Smooth muscle cell (in vitro differentiated cells): ENCODE data around the gene MAP3K12. TPM values are rescaled to one million over a fixed set of nuclear protein-coding genes. Genes with fewer than 3 reads are reported as not detected.

ENCODE experiments used
- DNase-seq: peaks from one replicate; lab custom pipeline; 2025; ENCODE audit not compliant: unreplicated experiment; lab: John Stamatoyannopoulos, UW
- H2AFZ ChIP-seq: fragments of 200-600 bp; sonication (generic); 2 replicates; pipeline ENCODE4 v1.6.0; 2016; ENCODE audit warnings: antibody characterized with exemption, low read depth, mild to moderate bottlenecking
- H3F3A ChIP-seq: fragments of 200-600 bp; sonication (generic); 2 replicates; pipeline ENCODE4 v1.6.0; 2017; ENCODE audit warnings: antibody characterized with exemption, low read depth
- H3K27ac ChIP-seq: fragments of 200-600 bp; sonication (generic); 2 replicates; pipeline ENCODE4 v1.5.1; 2016; ENCODE audit warnings: low read depth, mild to moderate bottlenecking
- H3K27me3 ChIP-seq: fragments of 200-600 bp; sonication (generic); 2 replicates; pipeline ENCODE4 v1.6.1; 2016; ENCODE audit warnings: low read depth, mild to moderate bottlenecking
- H3K36me3 ChIP-seq: fragments of 200-600 bp; sonication (generic); 2 replicates; pipeline ENCODE4 v1.5.1; 2016; ENCODE audit warnings: low read depth
- H3K4me1 ChIP-seq: fragments of 200-600 bp; sonication (generic); 2 replicates; pipeline ENCODE4 v1.5.1; 2016; ENCODE audit warnings: low read depth
- H3K4me2 ChIP-seq: fragments of 200-600 bp; sonication (generic); 2 replicates; pipeline ENCODE4 v1.6.0; 2016; ENCODE audit warnings: mild to moderate bottlenecking
- H3K4me3 ChIP-seq: fragments of 200-600 bp; sonication (generic); 2 replicates; pipeline ENCODE4 v1.5.1; 2016; ENCODE audit warnings: mild to moderate bottlenecking
- H3K79me2 ChIP-seq: fragments of 200-600 bp; sonication (generic); 2 replicates; pipeline ENCODE4 v1.6.0; 2016; ENCODE audit warnings: low read depth, mild to moderate bottlenecking
- H3K9ac ChIP-seq: fragments of 200-600 bp; sonication (generic); 2 replicates; pipeline ENCODE4 v1.6.0; 2016; ENCODE audit warnings: low read depth
- H3K9me3 ChIP-seq: fragments of 200-600 bp; sonication (generic); replicated peaks from 2 replicates; pipeline ENCODE4 v1.5.1; 2016; ENCODE audit warnings: low read depth
- H4K20me1 ChIP-seq: fragments of 200-600 bp; sonication (generic); 2 replicates; pipeline ENCODE4 v1.6.0; 2016; ENCODE audit warnings: low read depth
- CTCF ChIP-seq: fragments of 200-600 bp; sonication (generic); IDR thresholded peaks from 2 replicates; pipeline ENCODE4 v1.5.1; 2017; ENCODE audit warnings: borderline replicate concordance, mild to moderate bottlenecking, antibody characterized with exemption; ENCODE audit not compliant: insufficient read depth, poor library complexity, severe bottlenecking
- WGBS: methylation state at CpG from one replicate; pipeline ENCODE4 v1.1.7; 2016; ENCODE audit warnings: low lambda C conversion rate; 5-methylcytosine and 5-hydroxymethylcytosine counted together
- polyA plus RNA-seq: library from polyadenylated mRNA; unstranded; fragments of >200 nt; fragmentation: Nextera tagmentation; extraction: Ambion mirVana; gene quantifications from 2 replicates; pipeline ENCODE4 v1.2.1, GENCODE V29; 2016
- total RNA-seq: library from RNA; depleted of rRNA; stranded (reverse); fragments of >200 nt; gene quantifications from 2 replicates; pipeline ENCODE4 v1.2.3, GENCODE V29; 2014

The MAP3K12 gene
- total and polyA plus RNA-seq, 2 experiments from 2014 or later, result 15.1 to 34.6 TPM

- TF ChIP-seq CTCF, result no peak
- Histone ChIP-seq H3K79me2 (no peaks in the 10 kb centered on the region), H2AFZ (no peak overlapping the region), H3K9ac (no peak overlapping the region), H3F3A (no peaks in the 10 kb centered on the region), H4K20me1 (no peaks in the 10 kb centered on the region), H3K4me2 (no peak overlapping the region), H3K9me3 (no peaks in the 10 kb centered on the region), H3K4me3 (no peak overlapping the region), H3K36me3 (peaks cover 8% of the 10 kb centered on the region), H3K27ac (no peak overlapping the region), H3K27me3 (no peaks in the 10 kb centered on the region), H3K4me1 (no peaks in the 10 kb centered on the region)
- WGBS, result 100% methylated on average over 2 of the region's 2 CpGs
- DNase-seq, result no peak
Observed at GRCh38 chr12:53530061-53530460, 30.8 kb upstream of the MAP3K12 start.

GRCh38 chr12:53524476-53524875 is 25.2 kb upstream of the MAP3K12 start:
- Histone ChIP-seq H2AFZ (no peak overlapping the region), H3K4me1 (no peaks in the 10 kb centered on the region), H3K9me3 (no peaks in the 10 kb centered on the region), H3K36me3 (peaks cover 19% of the 10 kb centered on the region), H3K79me2 (no peaks in the 10 kb centered on the region), H4K20me1 (no peaks in the 10 kb centered on the region), H3K4me3 (no peak overlapping the region), H3K4me2 (no peak overlapping the region), H3K27ac (no peak overlapping the region), H3K27me3 (no peaks in the 10 kb centered on the region), H3F3A (no peaks in the 10 kb centered on the region), H3K9ac (no peak overlapping the region)
- WGBS, result 97% methylated on average over 13 of the region's 13 CpGs
- no peak for TF ChIP-seq CTCF
- no peak for DNase-seq

- Histone ChIP-seq H3K4me1 (no peaks in the 10 kb centered on the region), H3K9ac (no peak overlapping the region), H3K4me3 (no peak overlapping the region), H3K79me2 (no peaks in the 10 kb centered on the region), H4K20me1 (no peaks in the 10 kb centered on the region), H3F3A (no peaks in the 10 kb centered on the region), H3K36me3 (peaks cover 19% of the 10 kb centered on the region), H2AFZ (no peak overlapping the region), H3K9me3 (no peaks in the 10 kb centered on the region), H3K27me3 (no peaks in the 10 kb centered on the region), H3K4me2 (no peak overlapping the region), H3K27ac (no peak overlapping the region)
- DNase-seq, result no peak
- TF ChIP-seq CTCF, result no peak
- 97% methylated on average over 3 of the region's 3 CpGs for whole genome bisulfite sequencing
Observed at GRCh38 chr12:53523131-53523530, 23.9 kb upstream of the MAP3K12 start.

- no peak for DNase-seq
- H3K79me2 ChIP-seq, result no peaks in the 10 kb centered on the region
- H3K9ac ChIP-seq, result no peak overlapping the region
- H3K4me1 ChIP-seq, result no peaks in the 10 kb centered on the region
- no peaks in the 10 kb centered on the region for H3K9me3 ChIP-seq
- H3K4me3 ChIP-seq, result no peak overlapping the region
- no peaks in the 10 kb centered on the region for H4K20me1 ChIP-seq
- H3K27ac ChIP-seq, result no peak overlapping the region
- no peaks in the 10 kb centered on the region for H3K27me3 ChIP-seq
- no peaks in the 10 kb centered on the region for H3F3A ChIP-seq
- WGBS, result 91% methylated on average over 5 of the region's 5 CpGs
- no peak overlapping the region for H3K4me2 ChIP-seq
- peaks cover 13% of the 10 kb centered on the region for H3K36me3 ChIP-seq
- TF ChIP-seq CTCF, result no peak
- no peak overlapping the region for H2AFZ ChIP-seq
Observed at GRCh38 chr12:53518381-53518780, 19.1 kb upstream of the MAP3K12 start.
